NCI-H187 (cell line): ENCODE measurements around the gene ATP2C2.
"Not testable (repeated sequence)": the region's sequence is repeated elsewhere in the genome, so short reads cannot be mapped to it uniquely, and the experiment has no call there.

Source experiments
- DNase-seq, 2 experiments: peaks; one replicate each; lab custom pipeline; 2025; lab: John Stamatoyannopoulos, UW

The ATP2C2 gene

GRCh38 chr16:84339766-84340165 lies 28.6 kb upstream of the ATP2C2 start:
- DNase-seq, result no peak

- DNase-seq, result no peak
Measured at GRCh38 chr16:84340325-84341040, 27.9 kb upstream of the ATP2C2 start.

- DNase-seq, result no peak
Measured at GRCh38 chr16:84341528-84342295, 26.6 kb upstream of the ATP2C2 start.

- not testable (repeated sequence) for DNase-seq
Measured at GRCh38 chr16:84343800-84344199, 24.5 kb upstream of the ATP2C2 start.

GRCh38 chr16:84344781-84345180 lies 23.6 kb upstream of the ATP2C2 start:
- DNase-seq, result no peak

- DNase-seq, result no peak
Measured at GRCh38 chr16:84347161-84347560, 21.2 kb upstream of the ATP2C2 start.

- DNase-seq, result no peak
Measured at GRCh38 chr16:84348386-84348888, 19.9 kb upstream of the ATP2C2 start.

- no peak for DNase-seq
Measured at GRCh38 chr16:84349862-84350684, 18.3 kb upstream of the ATP2C2 start.

GRCh38 chr16:84350685-84351400 lies 17.5 kb upstream of the ATP2C2 start:
- no peak for DNase-seq

GRCh38 chr16:84351630-84352029 lies 16.7 kb upstream of the ATP2C2 start:
- no peak for DNase-seq

- no peak for DNase-seq
Measured at GRCh38 chr16:84354306-84354705, 14.0 kb upstream of the ATP2C2 start.

- DNase-seq, result no peak
Measured at GRCh38 chr16:84355149-84355548, 13.2 kb upstream of the ATP2C2 start.

GRCh38 chr16:84356176-84356575 lies 12.2 kb upstream of the ATP2C2 start:
- no peak for DNase-seq

GRCh38 chr16:84356591-84357116 lies 11.7 kb upstream of the ATP2C2 start:
- DNase-seq, result no peak

GRCh38 chr16:84357191-84357651 lies 11.1 kb upstream of the ATP2C2 start:
- DNase-seq, result no peak

- DNase-seq, result no peak
Measured at GRCh38 chr16:84358601-84359295, 9.6 kb upstream of the ATP2C2 start.

- DNase-seq, result no peak
Measured at GRCh38 chr16:84359326-84359725, 9.0 kb upstream of the ATP2C2 start.

- DNase-seq, result no peak
Measured at GRCh38 chr16:84360170-84360569, 8.2 kb upstream of the ATP2C2 start.

- DNase-seq, result no peak
Measured at GRCh38 chr16:84360748-84361147, 7.6 kb upstream of the ATP2C2 start.

GRCh38 chr16:84361546-84361945 lies 6.8 kb upstream of the ATP2C2 start:
- no peak for DNase-seq

- DNase-seq, result no peak
Measured at GRCh38 chr16:84362471-84362941, 5.8 kb upstream of the ATP2C2 start.
